Chondrocyte (in vitro differentiated cells): Measurements from ENCODE around the gene FAT3. TPM values are rescaled to one million over a fixed set of nuclear protein-coding genes. Genes with fewer than 3 reads are reported as not detected.

Source experiments
- DNase-seq: peaks from one replicate; pipeline ENCODE4 v3.0.0; 2021; ENCODE audit warnings: mixed read lengths, low spot score
- H3K27ac Mint-ChIP-seq: one replicate; pipeline ENCODE4 v1.8.0; 2021; ENCODE audit warnings: mild to moderate bottlenecking, moderate library complexity, mixed read lengths; ENCODE audit not compliant: unreplicated experiment
- H3K27me3 Mint-ChIP-seq: 2 replicates; pipeline ENCODE4 v1.8.0; 2021; ENCODE audit warnings: low read depth, mixed read lengths
- H3K36me3 Mint-ChIP-seq: 2 replicates; pipeline ENCODE4 v1.8.0; 2021; ENCODE audit warnings: low read depth, mixed read lengths
- H3K4me1 Mint-ChIP-seq: 2 replicates; pipeline ENCODE4 v1.8.0; 2021; ENCODE audit warnings: low read depth, mild to moderate bottlenecking, mixed read lengths
- H3K4me3 Mint-ChIP-seq: one replicate; pipeline ENCODE4 v1.8.0; 2021; ENCODE audit warnings: mild to moderate bottlenecking, moderate library complexity, mixed read lengths; ENCODE audit not compliant: unreplicated experiment
- H3K9me3 Mint-ChIP-seq: 2 replicates; pipeline ENCODE4 v1.8.0; 2021; ENCODE audit warnings: low read depth, mixed read lengths
- CTCF ChIP-seq: fragments of 200-600 bp; sonication (generic); IDR thresholded peaks from 2 replicates; pipeline ENCODE4 v1.5.0; 2021; ENCODE audit warnings: antibody characterized with exemption, mild to moderate bottlenecking, moderate library complexity
- total RNA-seq: library from RNA; stranded (reverse); gene quantifications from 3 replicates; pipeline ENCODE4 v1.2.1, GENCODE V29; 2021

The FAT3 gene
- total RNA-seq, 1 donor from 2014 or later, result 27.7 TPM

GRCh38 chr11:92268546-92268945 is 43.9 kb downstream of the FAT3 start:
- Mint-ChIP-seq H3K4me3 (no peak overlapping the region), H3K9me3 (no peaks in the 10 kb centered on the region), H3K27me3 (no peaks in the 10 kb centered on the region), H3K27ac (peak overlapping the region; percentile 79), H3K36me3 (no peaks in the 10 kb centered on the region), H3K4me1 (peaks cover 36% of the 10 kb centered on the region)
- no peak for DNase-seq
- TF ChIP-seq CTCF, result no peak

GRCh38 chr11:92269021-92269420 is 44.4 kb downstream of the FAT3 start:
- Mint-ChIP-seq H3K27ac (peak overlapping the region; percentile 79), H3K4me3 (no peak overlapping the region)
- DNase-seq, result no peak

GRCh38 chr11:92269841-92270240 is 45.2 kb downstream of the FAT3 start:
- peaks cover 31% of the 10 kb centered on the region for H3K4me1 Mint-ChIP-seq
- TF ChIP-seq CTCF, result no peak
- H3K27me3 Mint-ChIP-seq, result no peaks in the 10 kb centered on the region
- H3K4me3 Mint-ChIP-seq, result no peak overlapping the region
- H3K36me3 Mint-ChIP-seq, result no peaks in the 10 kb centered on the region
- no peak for DNase-seq
- no peaks in the 10 kb centered on the region for H3K9me3 Mint-ChIP-seq
- H3K27ac Mint-ChIP-seq, result peak overlapping the region; percentile 79

More at GRCh38 chr11:92269021-92269420, 44.4 kb downstream of the FAT3 start:
- H3K9me3 Mint-ChIP-seq, result no peaks in the 10 kb centered on the region
- no peaks in the 10 kb centered on the region for H3K27me3 Mint-ChIP-seq
- no peaks in the 10 kb centered on the region for H3K36me3 Mint-ChIP-seq
- no peak for TF ChIP-seq CTCF
- H3K4me1 Mint-ChIP-seq, result peaks cover 36% of the 10 kb centered on the region

- TF ChIP-seq CTCF, result no peak
- DNase-seq, result no peak
- Mint-ChIP-seq H3K4me3 (no peak overlapping the region), H3K36me3 (peaks cover 2% of the 10 kb centered on the region), H3K9me3 (peaks cover 3% of the 10 kb centered on the region), H3K4me1 (peaks cover 31% of the 10 kb centered on the region), H3K27me3 (no peaks in the 10 kb centered on the region), H3K27ac (no peak overlapping the region)
These were observed 48.0 kb downstream of the FAT3 start for GRCh38 chr11:92272651-92273050.
